GM12801 (cell line): ENCODE data around the gene NFIA.

Experiments
- CTCF ChIP-seq: IDR thresholded peaks from one replicate; pipeline ENCODE4 v1.5.1; 2011; ENCODE audit warnings: control low read depth; ENCODE audit not compliant: insufficient read length; ENCODE audit errors: extremely low read depth

NFIA gene

GRCh38 chr1:61143821-61144424 is 61.6 kb downstream of the NFIA start:
- TF ChIP-seq CTCF, result no peak

- TF ChIP-seq CTCF, result no peak
Measured at GRCh38 chr1:61149010-61149860, 66.9 kb downstream of the NFIA start.

GRCh38 chr1:61151565-61151964 is 69.2 kb downstream of the NFIA start:
- no peak for TF ChIP-seq CTCF

- no peak for TF ChIP-seq CTCF
Measured at GRCh38 chr1:61152066-61152465, 69.7 kb downstream of the NFIA start.

- TF ChIP-seq CTCF, result no peak
Measured at GRCh38 chr1:61152469-61153105, 70.2 kb downstream of the NFIA start.

GRCh38 chr1:61156576-61157467 is 74.5 kb downstream of the NFIA start:
- TF ChIP-seq CTCF, result no peak
